OCI-LY7 (cell line): ENCODE results near the gene NAA25. TPM values are rescaled to one million over a fixed set of nuclear protein-coding genes. Genes with fewer than 3 reads are reported as not detected.

ENCODE experiments used
- BruUV-seq: library from RNA; stranded (reverse); fragments of 400-500 nt; replicated peaks from 2 replicates; lab custom pipeline; 2021; lab: Mats Ljungman, UMichigan
- CTCF ChIA-PET: fragments of 300-600 bp; sonication (Branson Sonifier 250); formaldehyde crosslinking; loops from one replicate; lab custom pipeline; 2022; ENCODE audit warnings: antibody characterized with exemption; ENCODE audit not compliant: unreplicated experiment; lab: Charles Lee
- POLR2A ChIA-PET: fragments of 300-600 bp; sonication (Branson Sonifier 250); formaldehyde crosslinking; loops from one replicate; lab custom pipeline; 2022; ENCODE audit warnings: antibody characterized with exemption; lab: Charles Lee
- DNase-seq: peaks from one replicate; pipeline ENCODE4 v3.0.0-alpha.2; 2015; ENCODE audit warnings: low spot score
- H2AFZ ChIP-seq: fragments of 200-600 bp; sonication (generic), shearing (Covaris generic); 2 replicates; pipeline ENCODE4 v1.6.1; 2014; ENCODE audit warnings: mild to moderate bottlenecking, antibody characterized with exemption, low read length, moderate library complexity
- H3K27ac ChIP-seq: fragments of 200-600 bp; sonication (generic); 2 replicates; pipeline ENCODE4 v1.5.1; 2014; ENCODE audit warnings: mixed run types, low read depth, mild to moderate bottlenecking, moderate library complexity, low read length, inconsistent platforms; ENCODE audit not compliant: poor library complexity, severe bottlenecking
- H3K36me3 ChIP-seq: fragments of 200-600 bp; sonication (generic); 2 replicates; pipeline ENCODE4 v1.6.1; 2014; ENCODE audit warnings: mild to moderate bottlenecking, antibody characterized with exemption, low read length, moderate library complexity, mixed read lengths; ENCODE audit not compliant: insufficient read depth
- H3K4me1 ChIP-seq: fragments of 200-600 bp; sonication (generic); 2 replicates; pipeline ENCODE4 v1.5.1; 2014; ENCODE audit warnings: mild to moderate bottlenecking, low read length; ENCODE audit not compliant: insufficient read depth, poor library complexity, severe bottlenecking
- H3K4me2 ChIP-seq: fragments of 200-600 bp; sonication (generic); 2 replicates; pipeline ENCODE4 v1.6.1; 2014; ENCODE audit warnings: mild to moderate bottlenecking, low read length
- H3K4me3 ChIP-seq: fragments of 200-600 bp; sonication (generic); 2 replicates; pipeline ENCODE4 v1.5.1; 2014; ENCODE audit warnings: mild to moderate bottlenecking, low read depth, low read length; ENCODE audit not compliant: poor library complexity, severe bottlenecking
- H3K79me2 ChIP-seq: fragments of 200-600 bp; sonication (generic); 2 replicates; pipeline ENCODE4 v1.6.1; 2016; ENCODE audit warnings: low read depth, mild to moderate bottlenecking, low read length, moderate library complexity, mixed read lengths; ENCODE audit not compliant: insufficient read depth
- H3K9me2 ChIP-seq: fragments of 200-600 bp; sonication (generic); 2 replicates; pipeline ENCODE4 v1.6.1; 2016; ENCODE audit warnings: mild to moderate bottlenecking, low read length, mixed read lengths; ENCODE audit not compliant: insufficient read depth
- H3K9me3 ChIP-seq: fragments of 200-600 bp; sonication (generic); 2 replicates; pipeline ENCODE4 v1.6.1; 2014; ENCODE audit warnings: mild to moderate bottlenecking, mixed run types, low read length, mixed read lengths
- H4K20me1 ChIP-seq: fragments of 200-600 bp; sonication (generic); 2 replicates; pipeline ENCODE4 v1.6.1; 2014; ENCODE audit warnings: mild to moderate bottlenecking, antibody characterized with exemption, low read length, moderate library complexity, mixed read lengths; ENCODE audit not compliant: insufficient read depth
- CTCF ChIP-seq: fragments of 200-600 bp; sonication (generic); conservative IDR thresholded peaks from 2 replicates; pipeline ENCODE4 v1.5.1; 2014; ENCODE audit warnings: mild to moderate bottlenecking, antibody characterized with exemption, low read length, moderate library complexity, mixed read lengths
- EZH2phosphoT487 ChIP-seq: fragments of 200-600 bp; sonication (generic); IDR thresholded peaks from 2 replicates; pipeline ENCODE4 v1.6.1; 2018; ENCODE audit warnings: low read depth, borderline replicate concordance, mild to moderate bottlenecking, mixed run types, antibody characterized with exemption, low read length, moderate library complexity, mixed read lengths
- intact Hi-C: fragments of 100-400 bp; cut with micrococcal nuclease; formaldehyde crosslinking; loops from one replicate; pipeline ENCODE4 v1.10.0; 2022; ENCODE audit not compliant: unreplicated experiment
- total RNA-seq, 2 experiments: library from RNA; depleted of rRNA in 1 of 2; stranded (reverse); fragments of >200 nt in 1 of 2; shearing (Covaris generic) in 1 of 2; gene quantifications; 2 replicates each; pipeline ENCODE4 v1.2.3, GENCODE V29; 2014 to 2022

Gene NAA25
- total RNA-seq, 2 experiments from 2014 or later = 27.4 to 50.3 TPM

GRCh38 chr12:112151766-112152541 lies 43.4 kb upstream of the NAA25 start:
- H4K20me1 ChIP-seq = no peaks in the 10 kb centered on the region
- no peak overlapping the region for H3K4me3 ChIP-seq
- ChIA-PET POLR2A (no interaction called here), CTCF (no interaction called here)
- TF ChIP-seq EZH2phosphoT487 (no peak), CTCF (no peak)
- H3K27ac ChIP-seq = no peak overlapping the region
- BruUV-seq = no TSS peak
- H3K4me1 ChIP-seq = no peaks in the 10 kb centered on the region
- peaks cover 55% of the 10 kb centered on the region for H3K36me3 ChIP-seq
- no peak overlapping the region for H3K4me2 ChIP-seq
- intact Hi-C loops = no loop called here
- no peaks in the 10 kb centered on the region for H3K9me3 ChIP-seq
- H2AFZ ChIP-seq = no peak overlapping the region
- no peak for DNase-seq
- no peaks in the 10 kb centered on the region for H3K79me2 ChIP-seq
- no peaks in the 10 kb centered on the region for H3K9me2 ChIP-seq

- Histone ChIP-seq H3K27ac (no peak overlapping the region), H3K79me2 (no peaks in the 10 kb centered on the region), H2AFZ (no peak overlapping the region), H3K4me1 (no peaks in the 10 kb centered on the region), H3K4me2 (no peak overlapping the region), H4K20me1 (no peaks in the 10 kb centered on the region), H3K4me3 (no peak overlapping the region), H3K9me3 (no peaks in the 10 kb centered on the region), H3K9me2 (no peaks in the 10 kb centered on the region), H3K36me3 (peaks cover 70% of the 10 kb centered on the region)
- intact Hi-C loops = no loop called here
- CTCF ChIA-PET = no interaction called here
- no peak for DNase-seq
- no TSS peak for BruUV-seq
- POLR2A ChIA-PET = no interaction called here
- no peak for TF ChIP-seq EZH2phosphoT487
- TF ChIP-seq CTCF = no peak
Measured at GRCh38 chr12:112149596-112149995, 41.0 kb upstream of the NAA25 start.

GRCh38 chr12:112148031-112148513 lies 39.5 kb upstream of the NAA25 start:
- no TSS peak for BruUV-seq

More at GRCh38 chr12:112148031-112148513, 39.5 kb upstream of the NAA25 start:
- H3K27ac ChIP-seq = no peak overlapping the region
- POLR2A ChIA-PET = no interaction called here
- CTCF ChIA-PET = no interaction called here
- intact Hi-C loops = no loop called here
- H3K79me2 ChIP-seq = no peaks in the 10 kb centered on the region
- no peak for TF ChIP-seq CTCF
- TF ChIP-seq EZH2phosphoT487 = no peak
- no peak for DNase-seq
- peaks cover 76% of the 10 kb centered on the region for H3K36me3 ChIP-seq
- H3K4me3 ChIP-seq = no peak overlapping the region
- no peaks in the 10 kb centered on the region for H3K9me2 ChIP-seq
- H2AFZ ChIP-seq = no peak overlapping the region
- H4K20me1 ChIP-seq = no peaks in the 10 kb centered on the region
- no peak overlapping the region for H3K4me2 ChIP-seq
- H3K9me3 ChIP-seq = no peaks in the 10 kb centered on the region
- H3K4me1 ChIP-seq = no peaks in the 10 kb centered on the region
